ENCODE results near the gene STRBP.
"Not testable (repeated sequence)": the region's sequence is repeated elsewhere in the genome, so short reads cannot be mapped to it uniquely, and the experiment has no call there.

The STRBP gene

GRCh38 chr9:123284656-123285055 is 16.3 kb upstream of the STRBP start:
- no peak for DNase-seq (ENCODE audit: extremely low spot score)
- TF ChIP-seq, protein P1, sequence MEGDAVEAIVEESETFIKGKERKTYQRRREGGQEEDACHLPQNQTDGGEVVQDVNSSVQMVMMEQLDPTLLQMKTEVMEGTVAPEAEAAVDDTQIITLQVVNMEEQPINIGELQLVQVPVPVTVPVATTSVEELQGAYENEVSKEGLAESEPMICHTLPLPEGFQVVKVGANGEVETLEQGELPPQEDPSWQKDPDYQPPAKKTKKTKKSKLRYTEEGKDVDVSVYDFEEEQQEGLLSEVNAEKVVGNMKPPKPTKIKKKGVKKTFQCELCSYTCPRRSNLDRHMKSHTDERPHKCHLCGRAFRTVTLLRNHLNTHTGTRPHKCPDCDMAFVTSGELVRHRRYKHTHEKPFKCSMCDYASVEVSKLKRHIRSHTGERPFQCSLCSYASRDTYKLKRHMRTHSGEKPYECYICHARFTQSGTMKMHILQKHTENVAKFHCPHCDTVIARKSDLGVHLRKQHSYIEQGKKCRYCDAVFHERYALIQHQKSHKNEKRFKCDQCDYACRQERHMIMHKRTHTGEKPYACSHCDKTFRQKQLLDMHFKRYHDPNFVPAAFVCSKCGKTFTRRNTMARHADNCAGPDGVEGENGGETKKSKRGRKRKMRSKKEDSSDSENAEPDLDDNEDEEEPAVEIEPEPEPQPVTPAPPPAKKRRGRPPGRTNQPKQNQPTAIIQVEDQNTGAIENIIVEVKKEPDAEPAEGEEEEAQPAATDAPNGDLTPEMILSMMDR (IDR thresholded peaks at IDR 0.05; ENCODE audit: control extremely low read depth, extremely low read depth, low read depth, missing control alignments) = no peak
- ChIA-PET CTCF (interaction anchor here (0.8 kb wide), 1 partner anchor 8 kb away, joined by 3 read pairs; no protein-coding TSS in a partner anchor), POLR2A (no interaction called here)

DNA sequence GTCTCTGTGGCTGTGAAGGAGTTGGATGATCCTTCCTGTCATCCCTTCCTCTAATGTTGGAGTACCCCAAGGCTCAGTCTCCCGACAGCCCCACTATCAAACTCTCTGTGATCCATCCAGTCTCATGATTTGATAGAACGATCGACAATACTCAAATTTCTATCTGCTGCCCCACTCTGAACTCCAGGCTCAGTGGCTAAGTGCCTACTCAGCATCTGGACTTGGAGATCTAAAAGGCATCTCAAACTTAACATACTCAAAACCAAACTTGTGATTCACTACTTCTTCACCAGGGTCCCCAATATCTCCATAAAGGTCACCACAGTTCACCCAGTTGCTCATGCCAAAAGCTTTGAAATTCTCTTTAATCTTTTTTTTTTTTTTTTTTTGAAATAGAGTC is 15.1 kb upstream of the STRBP start:
- DNase-seq (ENCODE audit: extremely low spot score) = no peak
- TF ChIP-seq, protein P1 (IDR thresholded peaks at IDR 0.05; ENCODE audit: control extremely low read depth, extremely low read depth, low read depth, missing control alignments) = no peak
- POLR2A ChIA-PET = no interaction called here
- CTCF ChIA-PET = interaction anchor here (1.0 kb wide), 1 partner anchor 14 kb away, joined by 3 read pairs; no protein-coding TSS in a partner anchor

- ChIA-PET POLR2A (interaction anchor here (1.5 kb wide), 1 partner anchor 10 kb away, joined by 3 read pairs; no protein-coding TSS in a partner anchor), CTCF (interaction anchor here (1.0 to 1.6 kb wide), 2 partner anchors 14 to 58 kb away, joined by 3 to 4 read pairs; no protein-coding TSS in a partner anchor)
- TF ChIP-seq, protein P1 (IDR thresholded peaks at IDR 0.05; ENCODE audit: control extremely low read depth, extremely low read depth, low read depth, missing control alignments) = no peak
- DNase-seq (ENCODE audit: extremely low spot score) = no peak
Observed at GRCh38 chr9:123283048-123283408, 14.6 kb upstream of the STRBP start.

- CTCF ChIA-PET = interaction anchor here (0.6 to 1.6 kb wide), 5 partner anchors 13 to 1104 kb away, joined by 3 to 4 read pairs (median 3); no protein-coding TSS in a partner anchor
- POLR2A ChIA-PET = interaction anchor here (1.5 kb wide), 1 partner anchor 10 kb away, joined by 3 read pairs; no protein-coding TSS in a partner anchor
- TF ChIP-seq, protein P1 (IDR thresholded peaks at IDR 0.05; ENCODE audit: control extremely low read depth, extremely low read depth, low read depth, missing control alignments) = no peak
Observed at GRCh38 chr9:123282362-123283047, 14.1 kb upstream of the STRBP start.

DNA sequence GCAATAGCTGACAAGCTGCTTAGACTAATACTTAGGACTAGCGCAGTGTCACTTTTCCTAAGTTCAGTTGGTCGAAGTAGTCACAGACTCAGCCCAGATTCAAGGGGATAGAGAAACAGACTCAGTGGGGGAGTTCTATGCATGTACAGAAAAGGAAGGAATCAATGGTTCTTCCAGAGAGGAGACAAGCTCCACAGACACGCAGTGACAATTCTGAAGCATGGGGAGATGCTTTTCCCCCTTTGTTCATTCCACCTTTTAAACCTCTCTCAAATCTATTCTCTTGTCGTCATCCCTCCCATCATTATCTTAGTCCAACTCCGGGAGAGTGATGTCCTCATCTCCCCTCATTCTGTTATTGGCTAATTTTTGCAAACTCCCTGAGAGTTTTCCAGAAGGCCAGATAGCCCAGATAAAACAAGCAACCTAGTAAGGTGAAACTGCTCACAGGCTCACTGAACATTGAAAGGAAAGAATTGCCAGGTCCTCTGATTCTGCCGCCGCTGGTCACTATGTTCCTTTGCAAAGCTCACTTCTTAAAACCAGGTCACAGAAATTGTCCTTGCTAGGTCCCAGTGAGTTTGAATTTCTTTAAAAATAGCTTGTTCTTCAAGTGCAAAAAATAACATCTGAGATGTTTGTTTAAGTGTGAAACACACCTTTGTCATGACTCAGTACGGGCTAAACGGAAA is 13.4 kb upstream of the STRBP start:
- DNase-seq (ENCODE audit: extremely low spot score) = no peak
- TF ChIP-seq, protein P1 (IDR thresholded peaks at IDR 0.05; ENCODE audit: control extremely low read depth, extremely low read depth, low read depth, missing control alignments) = no peak
- ChIA-PET CTCF (interaction anchor here (0.6 to 1.6 kb wide), 5 partner anchors 18 to 1105 kb away, joined by 3 to 4 read pairs (median 3); no protein-coding TSS in a partner anchor), POLR2A (interaction anchor here (1.5 kb wide), 1 partner anchor 11 kb away, joined by 3 read pairs; no protein-coding TSS in a partner anchor)

More at GRCh38 chr9:123282362-123283047, 14.1 kb upstream of the STRBP start:
- no peak for DNase-seq (ENCODE audit: extremely low spot score)

DNA sequence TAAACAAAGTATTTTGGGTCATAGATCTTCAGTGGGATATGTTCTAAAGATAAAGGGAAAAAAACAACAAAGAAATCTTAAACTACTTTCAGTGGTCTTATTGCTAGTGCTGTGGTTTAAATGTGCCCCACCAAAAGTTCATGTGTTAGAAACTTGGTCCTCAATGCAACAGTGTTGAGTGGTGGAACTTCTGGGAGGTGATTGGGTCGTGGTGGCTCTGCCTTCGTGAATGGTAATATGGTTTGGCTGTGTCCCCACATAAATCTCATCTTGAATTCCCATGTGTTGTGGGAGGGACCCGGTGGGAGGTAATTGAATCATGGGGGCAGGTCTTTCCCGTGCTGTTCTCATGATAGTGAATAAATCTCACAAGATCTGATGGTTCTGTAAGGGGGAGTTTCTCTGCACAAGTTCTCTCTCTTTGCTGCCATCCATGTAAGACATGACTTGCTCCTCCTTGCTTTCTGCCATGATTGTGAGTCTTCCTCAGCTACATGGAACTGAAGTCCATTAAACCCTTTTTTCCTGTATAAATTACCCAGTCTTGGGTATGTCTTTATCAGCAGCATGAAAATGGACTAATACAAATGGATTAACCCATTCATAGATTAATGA is 10.6 kb upstream of the STRBP start:
- CTCF ChIA-PET; DNase-seq (ENCODE audit: extremely low spot score); POLR2A ChIA-PET: not testable (repeated sequence)

Data from GM10248 (cell line).